K562 (cell line): ENCODE data around the gene SCMH1. TPM values are rescaled to one million over a fixed set of nuclear protein-coding genes. Genes with fewer than 3 reads are reported as not detected.

ENCODE experiments used
- BRF1 ChIP-seq: IDR thresholded peaks from 3 replicates; pipeline ENCODE4 v1.6.1; 2011; ENCODE audit warnings: borderline replicate concordance, mild to moderate bottlenecking; ENCODE audit not compliant: insufficient read length; ENCODE audit errors: extremely low read depth
- ETV1 ChIP-seq: fragments of 450-650 bp; conservative IDR thresholded peaks from 2 replicates; pipeline ENCODE4 v1.6.1; 2016; ENCODE audit warnings: missing genetic modification characterization, control low read depth, low read depth, missing compliant biosample characterization
- FOSL1 ChIP-seq: fragments of 200-800 bp; sonication (Bioruptor generic); conservative IDR thresholded peaks from 2 replicates; pipeline ENCODE4 v1.6.1; 2016; ENCODE audit warnings: missing genetic modification characterization, missing compliant biosample characterization
- HLTF ChIP-seq: fragments of 450-650 bp; IDR thresholded peaks from 2 replicates; pipeline ENCODE4 v1.6.1; 2016
- MAFK ChIP-seq: IDR thresholded peaks from 2 replicates; pipeline ENCODE4 v1.6.1; 2011; ENCODE audit warnings: low read length, improper control_type of control experiment
- PTBP1 ChIP-seq: fragments of 200-400 bp; formaldehyde crosslinking; IDR thresholded peaks from 2 replicates; pipeline ENCODE4 v1.6.1; 2017; ENCODE audit warnings: low read depth, low read length
- RAD21 ChIP-seq, 2 experiments: fragments of 250-450 bp in 1 of 2; fragments of 450-650 bp in 1 of 2; sonication (Bioruptor Pico) in 1 of 2; formaldehyde crosslinking in 1 of 2; IDR thresholded peaks in 1 of 2; conservative IDR thresholded peaks in 1 of 2; 2 replicates each; pipeline versions ENCODE4 v1.4.0 to v1.8.0; 2020 to 2022; ENCODE audit warnings: mild to moderate bottlenecking in 2 of 2, moderate library complexity in 1 of 2
- RB1 ChIP-seq: fragments of 450-650 bp; IDR thresholded peaks from 2 replicates; pipeline ENCODE4 v1.6.1; 2017; ENCODE audit warnings: low read depth, mild to moderate bottlenecking
- SMAD3 ChIP-seq: fragments of 450-650 bp; formaldehyde crosslinking; conservative IDR thresholded peaks from 2 replicates; pipeline ENCODE4 v1.4.0; 2020; ENCODE audit warnings: mild to moderate bottlenecking
- TRIM28 ChIP-seq: fragments of 450-650 bp; IDR thresholded peaks from 2 replicates; pipeline ENCODE4 v1.6.1; 2017
- ZBTB17 ChIP-seq: fragments of 450-650 bp; formaldehyde crosslinking; IDR thresholded peaks from 2 replicates; pipeline ENCODE4 v1.4.0; 2020; ENCODE audit warnings: mild to moderate bottlenecking
- ZFP36 ChIP-seq: fragments of 150-350 bp; IDR thresholded peaks from 2 replicates; pipeline ENCODE4 v1.6.1; 2018; ENCODE audit warnings: low read length, low read depth; ENCODE audit not compliant: partially characterized antibody
- ZNF212 ChIP-seq: fragments of 450-650 bp; formaldehyde crosslinking; IDR thresholded peaks from 2 replicates; pipeline ENCODE4 v1.4.0; 2020; ENCODE audit warnings: mild to moderate bottlenecking
- ZNF277 ChIP-seq: fragments of 250-450 bp; sonication (Bioruptor Pico); IDR thresholded peaks from 2 replicates; pipeline ENCODE4 v1.8.0; 2022; ENCODE audit warnings: inconsistent platforms, mild to moderate bottlenecking, moderate library complexity, borderline replicate concordance
- ZNF316 ChIP-seq: fragments of 450-650 bp; IDR thresholded peaks from 2 replicates; pipeline ENCODE4 v1.6.1; 2016
- ZNF41 ChIP-seq: fragments of 250-450 bp; sonication (Bioruptor Pico); conservative IDR thresholded peaks from 2 replicates; pipeline ENCODE4 v1.4.0; 2020; ENCODE audit warnings: mild to moderate bottlenecking
- ZNF512 ChIP-seq: IDR thresholded peaks from 2 replicates; pipeline ENCODE4 v1.6.1; 2016; ENCODE audit warnings: missing genetic modification characterization, missing compliant biosample characterization
- ZNF695 ChIP-seq: fragments of 450-650 bp; formaldehyde crosslinking; IDR thresholded peaks from 2 replicates; pipeline ENCODE4 v1.4.0; 2020; ENCODE audit warnings: mild to moderate bottlenecking, moderate library complexity
- polyA plus RNA-seq, 8 experiments: library from polyadenylated mRNA; depleted of rRNA in 4 of 8; stranded (reverse) in 5 of 8; unstranded in 3 of 8; fragments of >200 nt; fragmentation: Nextera tagmentation in 2 of 8; fragmentation: Illumina TruSeq in 1 of 8; extraction: Ambion mirVana in 2 of 8; extraction: Trizol in 1 of 8; gene quantifications; 2 replicates each; pipeline versions ENCODE4 v1.2.1 to v1.2.3, GENCODE V29; 2011 to 2014; ENCODE audit warnings: inconsistent platforms in 1 of 8, missing spikeins in 1 of 8
- total RNA-seq, 7 experiments: library from RNA; depleted of rRNA in 6 of 7; stranded (reverse); fragments of >200 nt in 6 of 7; fragmentation: Illumina TruSeq in 2 of 7; extraction: Trizol in 2 of 7; gene quantifications; 2 replicates each; pipeline versions ENCODE4 v1.2.1 to v1.2.3, GENCODE V29; 2011 to 2021; ENCODE audit warnings: low replicate concordance in 1 of 7
- TF ChIP-seq, protein P1 (sequence below), 2 experiments: fragments of 450-650 bp; formaldehyde crosslinking in 1 of 2; IDR thresholded peaks; 2 replicates each; pipeline versions ENCODE4 v1.4.0 to v1.6.1; 2014 to 2020; ENCODE audit warnings: mild to moderate bottlenecking in 2 of 2, borderline replicate concordance in 1 of 2, low read depth in 1 of 2

The SCMH1 gene
- total and polyA plus RNA-seq, 9 of the 15 experiments (the other 6 are each of a cell fraction or from before 2014, with no cell fraction given): 8.5 to 37.0 (median 26.8) TPM

- peak; percentile 98 for TF ChIP-seq ZNF316
- TF ChIP-seq HLTF: no peak
- peak; percentile 36; the same call in 1 of the 2 replicates for TF ChIP-seq FOSL1 (tag)
- TF ChIP-seq ETV1: no peak
- TF ChIP-seq ZNF277: no peak
- no peak for TF ChIP-seq ZNF695 (CRISPR knock-in tag)
- TF ChIP-seq BRF1: no peak
- no peak for TF ChIP-seq ZNF41 (CRISPR knock-in tag)
- TF ChIP-seq TRIM28: no peak
- TF ChIP-seq RB1: no peak
- TF ChIP-seq PTBP1: no peak
- TF ChIP-seq SMAD3 (CRISPR knock-in tag): no peak
- TF ChIP-seq, protein P1, sequence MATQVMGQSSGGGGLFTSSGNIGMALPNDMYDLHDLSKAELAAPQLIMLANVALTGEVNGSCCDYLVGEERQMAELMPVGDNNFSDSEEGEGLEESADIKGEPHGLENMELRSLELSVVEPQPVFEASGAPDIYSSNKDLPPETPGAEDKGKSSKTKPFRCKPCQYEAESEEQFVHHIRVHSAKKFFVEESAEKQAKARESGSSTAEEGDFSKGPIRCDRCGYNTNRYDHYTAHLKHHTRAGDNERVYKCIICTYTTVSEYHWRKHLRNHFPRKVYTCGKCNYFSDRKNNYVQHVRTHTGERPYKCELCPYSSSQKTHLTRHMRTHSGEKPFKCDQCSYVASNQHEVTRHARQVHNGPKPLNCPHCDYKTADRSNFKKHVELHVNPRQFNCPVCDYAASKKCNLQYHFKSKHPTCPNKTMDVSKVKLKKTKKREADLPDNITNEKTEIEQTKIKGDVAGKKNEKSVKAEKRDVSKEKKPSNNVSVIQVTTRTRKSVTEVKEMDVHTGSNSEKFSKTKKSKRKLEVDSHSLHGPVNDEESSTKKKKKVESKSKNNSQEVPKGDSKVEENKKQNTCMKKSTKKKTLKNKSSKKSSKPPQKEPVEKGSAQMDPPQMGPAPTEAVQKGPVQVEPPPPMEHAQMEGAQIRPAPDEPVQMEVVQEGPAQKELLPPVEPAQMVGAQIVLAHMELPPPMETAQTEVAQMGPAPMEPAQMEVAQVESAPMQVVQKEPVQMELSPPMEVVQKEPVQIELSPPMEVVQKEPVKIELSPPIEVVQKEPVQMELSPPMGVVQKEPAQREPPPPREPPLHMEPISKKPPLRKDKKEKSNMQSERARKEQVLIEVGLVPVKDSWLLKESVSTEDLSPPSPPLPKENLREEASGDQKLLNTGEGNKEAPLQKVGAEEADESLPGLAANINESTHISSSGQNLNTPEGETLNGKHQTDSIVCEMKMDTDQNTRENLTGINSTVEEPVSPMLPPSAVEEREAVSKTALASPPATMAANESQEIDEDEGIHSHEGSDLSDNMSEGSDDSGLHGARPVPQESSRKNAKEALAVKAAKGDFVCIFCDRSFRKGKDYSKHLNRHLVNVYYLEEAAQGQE (IDR thresholded peaks at IDR 0.05; ENCODE audit: borderline replicate concordance): peak; percentile 25; the same call in 1 of the 2 replicates
- TF ChIP-seq, protein P1 (CRISPR knock-in tag; IDR thresholded peaks at IDR 0.05; ENCODE audit: low read depth): no peak
- no peak for TF ChIP-seq ZBTB17 (CRISPR knock-in tag)
- no peak for TF ChIP-seq ZFP36
- TF ChIP-seq ZNF212 (CRISPR knock-in tag): no peak
- peak; percentile 98 for TF ChIP-seq MAFK
- TF ChIP-seq ZNF512 (tag): no peak
- peak in 1 of 2 experiments; percentile 69; a peak in 2 of 4 replicates for TF ChIP-seq RAD21 (CRISPR knock-in tag; conservative IDR thresholded peaks at IDR 0.05 in 1 of 2, IDR thresholded peaks at IDR 0.05 in 1 of 2)
Observed at GRCh38 chr1:41122851-41123518, 119.1 kb downstream of the SCMH1 start (continued).
